Measurements from ENCODE around the gene ARHGEF5. TPM values are rescaled to one million over a fixed set of nuclear protein-coding genes. Genes with fewer than 3 reads are reported as not detected.

ARHGEF5 gene
- total and polyA plus RNA-seq, 2 experiments from 2014 or later, result 10.2 to 27.1 TPM

- TF ChIP-seq ZNF462 (CRISPR knock-in tag; IDR thresholded peaks at IDR 0.05), result no peak
- TF ChIP-seq ETS1 (IDR thresholded peaks at IDR 0.05), result no peak
- TF ChIP-seq JUNB (IDR thresholded peaks at IDR 0.05; ENCODE audit: unreplicated experiment), result no peak
- TF ChIP-seq NANOG (IDR thresholded peaks at IDR 0.05; ENCODE audit: borderline replicate concordance), result no peak
- no peak for TF ChIP-seq ZNF114 (CRISPR knock-in tag; IDR thresholded peaks at IDR 0.05)
- no peak for TF ChIP-seq REST (IDR thresholded peaks at IDR 0.05; ENCODE audit: unreplicated experiment)
Observed at GRCh38 chr7:144390481-144390880, 35.3 kb downstream of the ARHGEF5 start (continued).

Measured in GM23338 (cell line).